GM12874 (cell line): Measurements from ENCODE around the gene PIM1.

Experiments
- TF ChIP-seq, protein P1 (sequence below): IDR thresholded peaks from 2 replicates; pipeline ENCODE4 v1.5.1; 2011; ENCODE audit warnings: low read depth, mild to moderate bottlenecking, control low read depth, low read length, moderate library complexity; ENCODE audit not compliant: insufficient read depth

PIM1 gene

DNA sequence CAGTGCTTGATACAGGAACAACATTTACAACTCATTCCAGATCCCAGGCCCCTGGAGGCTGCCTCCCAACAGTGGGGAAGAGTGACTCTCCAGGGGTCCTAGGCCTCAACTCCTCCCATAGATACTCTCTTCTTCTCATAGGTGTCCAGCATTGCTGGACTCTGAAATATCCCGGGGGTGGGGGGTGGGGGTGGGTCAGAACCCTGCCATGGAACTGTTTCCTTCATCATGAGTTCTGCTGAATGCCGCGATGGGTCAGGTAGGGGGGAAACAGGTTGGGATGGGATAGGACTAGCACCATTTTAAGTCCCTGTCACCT lies 4.2 kb downstream of the PIM1 start:
- TF ChIP-seq, protein P1, sequence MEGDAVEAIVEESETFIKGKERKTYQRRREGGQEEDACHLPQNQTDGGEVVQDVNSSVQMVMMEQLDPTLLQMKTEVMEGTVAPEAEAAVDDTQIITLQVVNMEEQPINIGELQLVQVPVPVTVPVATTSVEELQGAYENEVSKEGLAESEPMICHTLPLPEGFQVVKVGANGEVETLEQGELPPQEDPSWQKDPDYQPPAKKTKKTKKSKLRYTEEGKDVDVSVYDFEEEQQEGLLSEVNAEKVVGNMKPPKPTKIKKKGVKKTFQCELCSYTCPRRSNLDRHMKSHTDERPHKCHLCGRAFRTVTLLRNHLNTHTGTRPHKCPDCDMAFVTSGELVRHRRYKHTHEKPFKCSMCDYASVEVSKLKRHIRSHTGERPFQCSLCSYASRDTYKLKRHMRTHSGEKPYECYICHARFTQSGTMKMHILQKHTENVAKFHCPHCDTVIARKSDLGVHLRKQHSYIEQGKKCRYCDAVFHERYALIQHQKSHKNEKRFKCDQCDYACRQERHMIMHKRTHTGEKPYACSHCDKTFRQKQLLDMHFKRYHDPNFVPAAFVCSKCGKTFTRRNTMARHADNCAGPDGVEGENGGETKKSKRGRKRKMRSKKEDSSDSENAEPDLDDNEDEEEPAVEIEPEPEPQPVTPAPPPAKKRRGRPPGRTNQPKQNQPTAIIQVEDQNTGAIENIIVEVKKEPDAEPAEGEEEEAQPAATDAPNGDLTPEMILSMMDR, result no peak

DNA sequence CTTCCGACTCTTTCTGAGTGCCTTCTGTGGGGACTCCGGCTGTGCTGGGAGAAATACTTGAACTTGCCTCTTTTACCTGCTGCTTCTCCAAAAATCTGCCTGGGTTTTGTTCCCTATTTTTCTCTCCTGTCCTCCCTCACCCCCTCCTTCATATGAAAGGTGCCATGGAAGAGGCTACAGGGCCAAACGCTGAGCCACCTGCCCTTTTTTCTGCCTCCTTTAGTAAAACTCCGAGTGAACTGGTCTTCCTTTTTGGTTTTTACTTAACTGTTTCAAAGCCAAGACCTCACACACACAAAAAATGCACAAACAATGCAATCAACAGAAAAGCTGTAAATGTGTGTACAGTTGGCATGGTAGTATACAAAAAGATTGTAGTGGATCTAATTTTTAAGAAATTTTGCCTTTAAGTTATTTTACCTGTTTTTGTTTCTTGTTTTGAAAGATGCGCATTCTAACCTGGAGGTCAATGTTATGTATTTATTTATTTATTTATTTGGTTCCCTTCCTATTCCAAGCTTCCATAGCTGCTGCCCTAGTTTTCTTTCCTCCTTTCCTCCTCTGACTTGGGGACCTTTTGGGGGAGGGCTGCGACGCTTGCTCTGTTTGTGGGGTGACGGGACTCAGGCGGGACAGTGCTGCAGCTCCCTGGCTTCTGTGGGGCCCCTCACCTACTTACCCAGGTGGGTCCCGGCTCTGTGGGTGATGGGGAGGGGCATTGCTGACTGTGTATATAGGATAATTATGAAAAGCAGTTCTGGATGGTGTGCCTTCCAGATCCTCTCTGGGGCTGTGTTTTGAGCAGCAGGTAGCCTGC lies 4.8 kb downstream of the PIM1 start:
- TF ChIP-seq, protein P1, result no peak

DNA sequence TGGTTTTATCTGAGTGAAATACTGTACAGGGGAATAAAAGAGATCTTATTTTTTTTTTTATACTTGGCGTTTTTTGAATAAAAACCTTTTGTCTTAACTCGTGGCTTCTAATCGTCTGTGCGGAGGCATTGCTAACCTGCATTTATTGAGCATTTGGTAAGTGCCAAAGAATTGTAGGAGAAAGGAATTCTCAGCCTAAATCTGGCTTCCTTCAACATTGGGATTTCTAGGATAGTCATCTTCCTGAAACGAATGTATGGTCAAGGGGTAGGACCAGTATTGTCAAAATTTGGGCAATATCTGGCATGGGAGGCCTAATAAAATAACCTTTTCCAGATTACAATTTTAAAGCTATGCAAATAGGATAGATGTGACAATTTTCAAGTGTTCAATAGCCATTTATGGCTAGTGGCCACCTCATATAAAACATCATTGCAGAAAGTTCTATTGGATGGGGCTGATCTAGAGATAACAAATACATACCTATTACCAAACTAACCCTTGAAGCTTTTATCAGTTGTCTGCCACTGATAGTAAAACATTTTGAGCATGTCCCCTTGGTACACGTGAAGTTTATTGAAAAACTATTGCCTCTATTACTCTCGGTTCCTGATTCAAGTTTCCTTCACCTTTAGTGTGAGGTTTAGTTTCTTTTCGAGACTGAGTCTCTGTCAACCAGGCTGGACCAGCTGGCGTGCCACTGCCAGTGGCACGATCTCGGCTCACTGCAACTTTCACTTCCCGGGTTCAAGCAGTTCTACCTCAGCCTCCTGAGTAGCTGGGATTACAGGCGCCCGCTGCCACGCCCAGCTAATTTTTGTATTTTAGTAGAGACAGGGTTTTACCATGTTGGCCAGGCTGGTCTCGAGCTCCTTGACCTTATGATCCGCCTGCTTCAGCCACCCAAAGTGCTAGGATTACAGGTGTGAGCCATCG lies 5.6 kb downstream of the PIM1 start:
- TF ChIP-seq, protein P1, result no peak

GRCh38 chr6:37176268-37177076 lies 6.5 kb downstream of the PIM1 start:
- TF ChIP-seq, protein P1, result no peak

DNA sequence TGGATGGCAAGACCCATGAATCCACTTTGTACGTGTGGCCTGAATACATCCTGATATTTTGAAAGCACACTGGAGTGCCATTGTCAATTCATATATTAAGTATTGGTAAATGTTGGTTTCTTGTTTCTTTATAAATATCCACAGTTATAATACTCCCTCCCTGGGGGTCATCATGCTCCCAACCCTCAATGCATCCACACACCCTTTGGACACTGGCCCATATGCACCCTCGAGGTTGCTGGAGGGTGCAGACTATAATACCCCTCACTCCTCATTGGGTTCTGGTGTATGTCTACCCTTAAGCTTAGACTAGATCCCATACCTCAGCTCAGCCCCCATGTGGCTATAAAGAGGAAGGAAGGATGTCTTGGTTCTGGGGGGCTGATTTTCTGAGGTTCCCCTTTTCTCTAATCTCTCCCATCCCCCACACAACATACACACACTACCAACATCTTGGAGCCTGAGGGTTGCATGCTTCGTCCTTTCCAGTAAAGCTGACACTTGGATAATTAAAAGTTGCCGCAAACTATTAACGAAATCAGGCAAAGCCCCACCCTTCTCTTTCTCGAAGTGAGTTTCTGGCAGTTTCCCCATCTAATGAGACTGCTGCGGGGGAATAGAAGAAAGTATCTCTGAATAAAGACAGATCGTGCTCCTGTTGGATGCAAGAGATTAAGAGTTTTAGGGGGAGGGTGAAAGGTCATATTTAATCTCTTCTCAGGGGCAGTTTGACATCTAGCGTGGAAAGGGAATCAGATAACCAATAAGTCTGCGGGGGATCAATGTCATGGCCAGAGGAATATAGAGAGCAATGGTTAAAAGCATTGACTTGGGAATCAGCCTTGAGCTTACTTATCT lies 7.4 kb downstream of the PIM1 start:
- TF ChIP-seq, protein P1, result no peak

GRCh38 chr6:37177935-37178517 lies 8.1 kb downstream of the PIM1 start:
- TF ChIP-seq, protein P1, result no peak
